GM12892 (cell line): ENCODE results near the gene ERC1.

Source experiments
- POLR2A ChIP-seq: IDR thresholded peaks from 2 replicates; pipeline ENCODE4 v1.6.1; 2011; ENCODE audit warnings: low read depth, low read length, control low read depth
- POLR2AphosphoS5 ChIP-seq: IDR thresholded peaks from 2 replicates; pipeline ENCODE4 v1.6.1; 2011; ENCODE audit warnings: low read depth, low read length, control low read depth
- TAF1 ChIP-seq: IDR thresholded peaks from 2 replicates; pipeline ENCODE4 v1.6.1; 2011; ENCODE audit warnings: low read depth, mild to moderate bottlenecking, control low read depth, low read length, borderline replicate concordance

DNA sequence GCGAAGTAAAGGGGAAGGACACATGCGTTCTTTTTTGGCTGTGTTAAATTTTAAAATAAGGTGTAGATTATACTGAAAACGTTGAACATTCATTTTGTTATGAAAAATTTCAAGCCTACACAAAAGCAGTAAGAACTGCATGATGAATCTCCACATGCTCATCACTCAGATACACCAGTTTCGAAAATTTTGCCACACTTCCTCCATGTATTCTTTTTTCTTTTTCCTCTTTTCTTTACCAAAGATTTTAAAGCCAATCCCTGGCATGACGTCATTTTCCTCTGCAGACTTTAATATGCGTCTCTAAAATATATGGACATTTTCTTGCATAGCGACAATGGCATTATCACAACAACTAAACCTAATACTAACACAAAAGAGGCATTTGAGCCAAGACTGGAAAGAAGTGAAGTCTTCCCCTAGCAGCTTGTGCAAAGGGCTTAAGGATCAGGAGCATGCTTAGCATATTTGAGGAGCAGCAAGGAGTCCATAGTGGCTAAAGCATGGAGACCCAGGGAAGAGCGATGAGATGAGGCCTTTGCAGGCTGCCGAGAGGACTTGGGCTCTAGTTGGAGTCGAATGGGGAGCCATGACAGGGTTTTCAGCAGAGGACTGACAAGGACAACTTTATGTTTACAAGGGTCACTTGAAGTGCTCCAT lies 111.9 kb downstream of the ERC1 start:
- no peak for TF ChIP-seq POLR2A
- no peak for TF ChIP-seq POLR2AphosphoS5
- no peak for TF ChIP-seq TAF1
